ENCODE results near the gene LGALS8. TPM values are rescaled to one million over a fixed set of nuclear protein-coding genes. Genes with fewer than 3 reads are reported as not detected.

Gene LGALS8
- total RNA-seq, 1 donor from 2014 or later = 27.4 TPM

DNA sequence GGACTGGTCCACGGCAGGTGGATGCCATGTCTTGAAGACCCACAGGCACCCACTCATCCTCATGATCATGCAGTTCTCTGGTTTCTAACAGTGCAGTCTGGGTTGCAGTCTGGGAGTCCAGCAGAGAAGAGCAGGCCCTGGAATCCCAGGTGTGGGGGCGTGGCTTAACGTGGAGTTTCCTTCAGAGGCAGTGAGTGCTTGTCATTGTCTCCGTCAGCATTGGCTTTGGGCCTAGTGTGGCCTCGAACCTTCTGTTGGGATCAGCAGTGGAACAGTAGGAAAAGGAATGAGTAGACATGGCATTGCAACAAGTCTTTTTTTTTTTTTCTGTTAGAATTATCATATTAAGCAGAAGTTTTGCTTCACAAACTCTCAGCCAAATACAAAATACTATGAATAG lies 12.8 kb downstream of the LGALS8 start:
- peaks cover 5% of the 10 kb centered on the region for H3K4me1 Mint-ChIP-seq (ENCODE audit: low read depth)
- no peak for DNase-seq (ENCODE audit: low spot score, unreplicated experiment)
- TF ChIP-seq, protein P1, sequence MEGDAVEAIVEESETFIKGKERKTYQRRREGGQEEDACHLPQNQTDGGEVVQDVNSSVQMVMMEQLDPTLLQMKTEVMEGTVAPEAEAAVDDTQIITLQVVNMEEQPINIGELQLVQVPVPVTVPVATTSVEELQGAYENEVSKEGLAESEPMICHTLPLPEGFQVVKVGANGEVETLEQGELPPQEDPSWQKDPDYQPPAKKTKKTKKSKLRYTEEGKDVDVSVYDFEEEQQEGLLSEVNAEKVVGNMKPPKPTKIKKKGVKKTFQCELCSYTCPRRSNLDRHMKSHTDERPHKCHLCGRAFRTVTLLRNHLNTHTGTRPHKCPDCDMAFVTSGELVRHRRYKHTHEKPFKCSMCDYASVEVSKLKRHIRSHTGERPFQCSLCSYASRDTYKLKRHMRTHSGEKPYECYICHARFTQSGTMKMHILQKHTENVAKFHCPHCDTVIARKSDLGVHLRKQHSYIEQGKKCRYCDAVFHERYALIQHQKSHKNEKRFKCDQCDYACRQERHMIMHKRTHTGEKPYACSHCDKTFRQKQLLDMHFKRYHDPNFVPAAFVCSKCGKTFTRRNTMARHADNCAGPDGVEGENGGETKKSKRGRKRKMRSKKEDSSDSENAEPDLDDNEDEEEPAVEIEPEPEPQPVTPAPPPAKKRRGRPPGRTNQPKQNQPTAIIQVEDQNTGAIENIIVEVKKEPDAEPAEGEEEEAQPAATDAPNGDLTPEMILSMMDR (IDR thresholded peaks at IDR 0.05; ENCODE audit: unreplicated experiment) = no peak
- no peak overlapping the region for H3K4me3 Mint-ChIP-seq (ENCODE audit: low read depth)
- no peak overlapping the region for H3K27ac Mint-ChIP-seq
- no peaks in the 10 kb centered on the region for H3K9me3 Mint-ChIP-seq (ENCODE audit: low read depth)
- H3K27me3 Mint-ChIP-seq = no peaks in the 10 kb centered on the region
- H3K36me3 Mint-ChIP-seq (ENCODE audit: insufficient read depth) = peaks cover 8% of the 10 kb centered on the region

DNA sequence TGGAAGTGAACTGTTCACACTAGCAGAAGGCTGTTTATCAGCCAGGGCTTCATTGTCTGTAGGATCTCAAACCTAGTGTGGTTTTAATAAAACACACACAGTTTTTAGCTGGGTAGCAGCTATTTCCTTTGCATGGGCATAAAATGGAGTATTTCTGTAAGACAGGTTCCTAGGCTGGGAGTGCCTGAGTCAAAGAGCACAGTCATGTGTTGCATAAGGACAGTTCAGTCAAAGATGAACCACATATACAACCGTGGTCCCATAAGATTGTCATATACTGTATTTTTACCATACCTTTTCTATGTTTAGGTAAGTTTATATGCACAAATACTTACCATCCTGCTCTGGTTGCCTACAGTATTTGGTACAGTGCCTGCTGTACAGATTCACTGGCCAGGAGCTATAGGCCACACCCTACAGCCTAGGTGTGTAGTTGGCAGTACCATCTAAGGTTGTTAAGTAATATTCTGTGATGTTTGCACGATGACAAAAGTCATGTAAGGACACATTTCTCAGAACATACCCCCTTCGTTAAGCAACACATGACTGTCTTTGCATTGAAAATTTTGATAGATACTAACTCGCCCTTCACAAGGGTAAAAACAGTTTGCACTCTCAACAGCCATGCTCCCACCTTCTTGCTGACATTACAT lies 17.2 kb downstream of the LGALS8 start:
- H3K4me3 Mint-ChIP-seq (ENCODE audit: low read depth) = no peak overlapping the region

DNA sequence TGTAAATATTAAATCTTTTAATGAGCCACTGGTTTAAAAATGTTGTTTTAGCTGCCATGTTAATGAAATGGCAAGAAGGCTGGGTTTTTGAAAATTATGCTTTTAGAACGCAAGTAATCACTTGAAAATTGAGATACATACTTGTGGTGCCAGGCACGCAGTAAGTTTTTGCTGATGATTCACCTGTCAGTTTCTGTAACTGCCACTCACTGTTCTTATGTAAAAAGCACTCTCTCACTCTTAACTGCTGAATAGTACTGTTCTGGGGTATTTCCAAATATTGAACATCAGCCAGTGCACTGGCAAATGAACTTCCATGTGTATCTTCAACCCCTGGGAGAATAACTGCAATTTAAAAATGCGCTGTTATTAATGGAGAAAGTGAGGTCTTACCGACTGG lies 17.9 kb downstream of the LGALS8 start:
- Mint-ChIP-seq H3K4me3 (ENCODE audit: low read depth) (no peak overlapping the region), H3K4me1 (ENCODE audit: low read depth) (no peaks in the 10 kb centered on the region), H3K9me3 (ENCODE audit: low read depth) (no peaks in the 10 kb centered on the region), H3K27ac (no peak overlapping the region), H3K36me3 (ENCODE audit: insufficient read depth) (peaks cover 21% of the 10 kb centered on the region), H3K27me3 (no peaks in the 10 kb centered on the region)
- DNase-seq (ENCODE audit: low spot score, unreplicated experiment) = no peak
- TF ChIP-seq, protein P1 (IDR thresholded peaks at IDR 0.05; ENCODE audit: unreplicated experiment) = no peak

More for the DNA sequence above, 17.2 kb downstream of the LGALS8 start:
- no peaks in the 10 kb centered on the region for H3K9me3 Mint-ChIP-seq (ENCODE audit: low read depth)
- TF ChIP-seq, protein P1 (IDR thresholded peaks at IDR 0.05; ENCODE audit: unreplicated experiment) = no peak
- peaks cover 16% of the 10 kb centered on the region for H3K36me3 Mint-ChIP-seq (ENCODE audit: insufficient read depth)
- no peak overlapping the region for H3K27ac Mint-ChIP-seq
- DNase-seq (ENCODE audit: low spot score, unreplicated experiment) = no peak
- no peaks in the 10 kb centered on the region for H3K27me3 Mint-ChIP-seq
- H3K4me1 Mint-ChIP-seq (ENCODE audit: low read depth) = no peaks in the 10 kb centered on the region

DNA sequence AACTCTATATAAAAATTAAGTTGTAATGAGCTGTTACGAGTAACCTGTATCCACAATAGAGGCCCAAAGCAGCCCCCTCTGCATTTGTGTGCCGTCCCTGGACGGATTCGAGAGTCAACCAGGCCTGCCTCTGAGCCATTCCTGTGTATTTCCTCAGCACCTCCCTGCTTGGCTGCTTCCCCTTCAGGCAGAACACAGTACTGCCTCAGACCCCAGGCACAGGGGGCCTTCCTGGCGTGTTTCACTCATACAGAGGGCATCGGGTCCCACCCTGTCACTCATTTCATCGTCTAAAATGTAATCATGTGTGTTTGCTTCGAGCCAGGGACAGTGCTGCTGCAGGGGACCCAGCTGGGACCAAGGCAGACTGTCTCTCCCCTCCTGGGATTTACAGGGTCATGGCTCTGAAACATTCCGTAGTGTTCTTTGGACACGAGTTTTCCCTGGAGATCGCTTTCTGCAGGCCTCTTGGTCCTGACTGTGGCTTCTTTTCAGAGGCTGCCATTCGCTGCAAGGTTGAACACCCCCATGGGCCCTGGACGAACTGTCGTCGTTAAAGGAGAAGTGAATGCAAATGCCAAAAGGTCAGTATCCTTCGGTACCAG lies 19.4 kb downstream of the LGALS8 start:
- no peaks in the 10 kb centered on the region for H3K9me3 Mint-ChIP-seq (ENCODE audit: low read depth)
- H3K4me1 Mint-ChIP-seq (ENCODE audit: low read depth) = no peaks in the 10 kb centered on the region
- TF ChIP-seq, protein P1 (IDR thresholded peaks at IDR 0.05; ENCODE audit: unreplicated experiment) = peak; percentile 39
- no peaks in the 10 kb centered on the region for H3K27me3 Mint-ChIP-seq
- no peak overlapping the region for H3K4me3 Mint-ChIP-seq (ENCODE audit: low read depth)
- H3K27ac Mint-ChIP-seq = no peak overlapping the region
- DNase-seq (ENCODE audit: low spot score, unreplicated experiment) = no peak
- peaks cover 25% of the 10 kb centered on the region for H3K36me3 Mint-ChIP-seq (ENCODE audit: insufficient read depth)

DNA sequence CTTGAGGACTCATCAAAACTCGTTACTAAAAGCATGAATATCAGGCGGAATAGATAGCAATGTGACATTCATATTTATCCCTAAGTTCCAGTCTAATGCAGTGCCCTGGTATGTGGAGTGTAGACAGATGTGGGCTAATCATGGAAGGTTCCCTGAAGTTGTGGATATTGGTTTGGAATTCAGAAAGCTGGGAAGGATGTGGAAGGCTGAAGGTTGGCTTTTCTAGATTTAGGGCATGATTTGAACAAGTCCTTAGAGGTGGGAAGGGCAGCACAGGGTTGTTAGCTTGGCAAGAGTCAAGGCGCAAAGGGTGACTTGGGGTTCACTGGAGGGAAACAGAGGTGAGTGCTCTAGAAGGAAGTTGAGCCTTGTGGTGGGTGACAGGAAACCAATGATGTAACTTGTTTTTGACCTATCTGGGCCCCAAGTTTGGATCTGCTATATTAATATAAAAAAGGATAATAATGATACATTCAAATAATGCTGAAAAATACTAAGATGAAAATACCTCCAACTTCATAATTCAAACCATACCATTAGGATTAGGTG lies 21.9 kb downstream of the LGALS8 start:
- peaks cover 25% of the 10 kb centered on the region for H3K36me3 Mint-ChIP-seq (ENCODE audit: insufficient read depth)
- no peak overlapping the region for H3K27ac Mint-ChIP-seq
- TF ChIP-seq, protein P1 (IDR thresholded peaks at IDR 0.05; ENCODE audit: unreplicated experiment) = no peak
- no peak overlapping the region for H3K4me3 Mint-ChIP-seq (ENCODE audit: low read depth)
- no peaks in the 10 kb centered on the region for H3K9me3 Mint-ChIP-seq (ENCODE audit: low read depth)
- H3K27me3 Mint-ChIP-seq = no peaks in the 10 kb centered on the region
- no peaks in the 10 kb centered on the region for H3K4me1 Mint-ChIP-seq (ENCODE audit: low read depth)
- DNase-seq (ENCODE audit: low spot score, unreplicated experiment) = no peak

Measured in progenitor cell of endocrine pancreas (in vitro differentiated cells).